GM19468 (cell line): ENCODE results near the gene SPPL2A.
"Not testable (repeated sequence)": the region's sequence is repeated elsewhere in the genome, so short reads cannot be mapped to it uniquely, and the experiment has no call there.

Source experiments
- ATAC-seq: cut with Tn5 transposase; IDR thresholded peaks from one replicate; pipeline ENCODE4 v1.9.1; 2021; ENCODE audit warnings: mild to moderate bottlenecking, moderate library complexity, moderate number of reproducible peaks; ENCODE audit not compliant: unreplicated experiment; ENCODE audit errors: extremely low read depth

Gene SPPL2A, protein sequence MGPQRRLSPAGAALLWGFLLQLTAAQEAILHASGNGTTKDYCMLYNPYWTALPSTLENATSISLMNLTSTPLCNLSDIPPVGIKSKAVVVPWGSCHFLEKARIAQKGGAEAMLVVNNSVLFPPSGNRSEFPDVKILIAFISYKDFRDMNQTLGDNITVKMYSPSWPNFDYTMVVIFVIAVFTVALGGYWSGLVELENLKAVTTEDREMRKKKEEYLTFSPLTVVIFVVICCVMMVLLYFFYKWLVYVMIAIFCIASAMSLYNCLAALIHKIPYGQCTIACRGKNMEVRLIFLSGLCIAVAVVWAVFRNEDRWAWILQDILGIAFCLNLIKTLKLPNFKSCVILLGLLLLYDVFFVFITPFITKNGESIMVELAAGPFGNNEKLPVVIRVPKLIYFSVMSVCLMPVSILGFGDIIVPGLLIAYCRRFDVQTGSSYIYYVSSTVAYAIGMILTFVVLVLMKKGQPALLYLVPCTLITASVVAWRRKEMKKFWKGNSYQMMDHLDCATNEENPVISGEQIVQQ

DNA sequence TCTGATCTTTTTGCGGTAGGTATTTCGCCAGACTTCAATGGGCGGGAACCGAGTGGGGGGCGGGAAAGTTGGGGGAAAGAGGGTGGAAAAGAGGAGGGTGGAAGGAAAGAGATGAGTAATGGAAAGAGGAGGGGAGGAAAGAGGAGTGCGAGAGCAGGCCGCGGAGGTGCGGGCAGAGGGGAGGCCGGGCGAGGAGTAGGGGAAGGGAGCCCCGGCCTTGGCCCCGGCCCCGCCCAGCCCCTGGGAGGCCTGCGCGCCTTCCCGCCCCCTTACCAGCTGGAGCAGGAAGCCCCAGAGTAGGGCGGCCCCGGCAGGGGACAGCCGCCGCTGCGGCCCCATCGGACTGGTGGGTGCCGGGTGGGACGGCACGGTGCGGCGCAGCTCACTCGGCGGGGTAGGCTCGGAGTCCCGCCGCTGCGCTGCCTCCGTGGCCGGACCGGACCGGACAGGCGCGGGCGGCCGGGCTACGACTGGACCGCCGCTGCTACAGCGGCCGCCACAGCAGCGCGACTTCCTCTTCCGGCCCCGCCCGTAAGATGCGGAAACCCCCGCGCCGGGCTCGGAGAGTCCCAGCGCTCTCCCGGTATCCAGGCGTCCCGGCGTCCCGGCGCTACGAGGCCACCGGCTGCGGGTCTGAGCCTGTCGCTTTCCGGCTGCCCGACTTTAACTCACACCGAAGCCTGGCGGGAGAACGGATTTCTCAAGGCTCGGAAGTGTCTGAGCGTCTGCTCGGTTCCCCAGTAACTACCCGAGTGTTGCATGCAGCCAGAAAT is at the start of gene SPPL2A:
Gene SPPL2A (minus strand): TSS at position 512 of the 773 bp plus-strand sequence. CDS start 173 bp downstream, at position 339.
- peak; percentile 84 for ATAC-seq

DNA sequence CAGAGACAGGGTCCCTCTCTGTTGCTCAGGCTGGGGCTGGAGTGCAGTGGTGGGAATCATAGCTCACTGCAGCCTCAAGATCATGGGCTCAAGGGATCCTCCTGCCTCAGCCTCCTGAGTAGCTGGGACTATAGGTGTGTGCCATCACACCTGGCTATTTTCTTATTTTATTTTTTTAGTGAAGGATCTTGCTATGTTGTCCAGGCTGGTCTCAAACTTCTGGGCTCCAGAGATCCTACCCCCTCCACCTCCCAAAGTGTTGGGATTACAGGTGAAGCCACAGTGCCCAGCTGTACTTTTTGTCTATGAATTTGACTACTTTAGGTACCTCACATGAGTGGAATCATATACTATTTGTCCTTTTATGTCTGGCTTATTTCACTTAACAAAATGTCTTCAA is 49.1 kb upstream of the SPPL2A start:
- no peak for ATAC-seq

DNA sequence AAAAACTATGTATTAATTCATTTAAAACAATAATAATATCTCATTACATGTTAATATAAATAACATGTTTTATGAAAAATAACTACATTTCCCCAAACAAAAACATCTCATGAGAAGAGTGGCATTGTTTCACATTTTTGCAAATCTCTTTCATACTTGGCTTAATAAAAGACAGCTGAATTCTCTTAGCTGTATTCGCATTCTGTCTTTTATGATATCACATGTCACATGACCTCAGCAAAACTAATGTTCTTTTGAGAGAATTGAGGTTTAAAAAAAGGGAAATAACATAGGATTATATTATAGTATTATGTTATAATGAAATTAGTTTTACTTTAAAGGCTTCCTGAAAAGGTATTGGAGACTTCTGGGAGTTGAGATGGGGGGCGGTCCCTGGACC is 48.4 kb upstream of the SPPL2A start:
- ATAC-seq = no peak

DNA sequence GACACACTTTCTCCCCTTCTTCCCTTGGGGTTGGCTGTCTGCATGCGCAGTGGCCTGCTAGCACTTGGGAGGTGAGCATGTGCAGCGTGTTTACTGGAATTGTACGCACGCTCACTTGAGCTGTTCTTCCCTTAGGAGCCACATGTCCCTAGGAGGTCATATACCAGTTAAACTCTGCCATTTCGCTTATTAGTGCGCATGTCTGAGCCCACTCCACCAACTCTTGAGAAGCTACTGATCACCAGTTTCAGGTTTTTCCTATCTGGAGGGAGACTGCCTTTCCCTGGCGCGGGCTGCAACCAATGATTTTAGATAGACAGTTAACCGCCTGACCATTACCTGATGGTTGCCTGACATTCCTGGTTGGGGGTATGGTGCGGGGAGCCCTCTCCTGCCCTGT is 47.6 kb upstream of the SPPL2A start:
- ATAC-seq = no peak

DNA sequence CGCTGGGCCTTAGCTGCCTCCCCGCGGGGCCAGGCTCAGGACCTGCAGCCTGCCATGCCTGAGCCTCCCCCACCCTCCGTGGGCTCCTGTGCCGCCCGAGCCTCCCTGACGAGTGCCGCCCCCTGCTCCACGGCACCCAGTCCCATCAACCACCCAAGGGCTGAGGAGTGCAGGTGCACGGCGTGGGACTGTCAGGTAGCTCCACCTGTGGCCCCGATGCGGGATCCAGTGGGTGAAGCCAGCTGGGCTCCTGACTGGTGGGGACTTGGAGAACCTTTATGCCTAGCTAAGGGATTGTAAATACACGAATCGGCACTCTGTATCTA is 46.6 kb upstream of the SPPL2A start:
- not testable (repeated sequence) for ATAC-seq

DNA sequence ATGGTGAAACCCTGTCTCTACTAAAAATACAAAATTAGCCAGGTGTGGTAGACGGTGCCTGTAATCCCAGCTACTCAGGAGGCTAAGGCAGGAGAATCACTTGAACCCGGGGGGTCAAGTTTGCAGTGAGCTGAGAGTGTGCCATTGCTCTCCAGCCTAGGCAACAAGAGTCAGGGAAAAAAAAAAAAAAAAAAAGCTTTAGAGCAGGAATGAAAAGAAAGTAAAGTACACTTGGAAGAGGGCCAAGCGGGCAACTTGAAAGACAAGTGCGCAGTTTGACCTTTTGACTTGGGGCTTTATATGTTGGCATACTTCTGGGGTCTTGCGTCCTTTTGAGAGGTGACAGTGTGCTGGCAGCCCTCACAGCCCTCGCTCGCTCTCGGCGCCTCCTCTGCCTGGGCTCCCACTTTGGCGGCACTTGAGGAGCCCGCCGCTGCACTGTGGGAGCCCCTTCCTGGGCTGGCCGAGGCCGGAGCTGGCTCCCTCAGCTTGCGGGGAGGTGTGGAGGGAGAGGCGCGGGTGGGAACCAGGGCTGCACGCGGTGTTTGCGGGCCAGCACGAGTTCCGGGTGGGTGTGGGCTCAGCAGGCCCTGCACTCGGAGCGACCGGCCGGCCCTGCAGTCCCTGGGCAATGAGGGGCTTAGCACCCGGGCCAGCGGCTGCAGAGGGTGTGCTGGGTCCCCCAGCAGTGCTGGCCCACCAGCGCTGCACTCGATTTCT is 46.1 kb upstream of the SPPL2A start:
- not testable (repeated sequence) for ATAC-seq

DNA sequence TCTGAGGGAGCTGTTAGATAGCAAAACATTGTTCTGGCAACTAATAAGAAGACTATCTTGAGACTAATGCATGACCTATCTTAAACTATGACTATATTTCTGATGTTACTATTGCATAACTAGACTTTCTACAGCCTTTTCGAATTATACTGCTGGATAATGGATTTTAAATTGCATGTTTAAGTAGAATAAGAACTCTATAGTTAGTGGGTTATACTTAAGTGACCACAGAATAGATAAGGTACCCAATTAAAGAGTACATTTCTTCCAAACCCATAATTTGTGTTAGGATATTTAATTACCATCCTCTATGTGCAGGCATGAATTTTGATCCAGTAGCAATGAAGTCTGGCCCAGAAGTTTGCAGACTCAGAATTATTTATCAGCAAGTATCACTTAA is 44.6 kb upstream of the SPPL2A start:
- no peak for ATAC-seq

DNA sequence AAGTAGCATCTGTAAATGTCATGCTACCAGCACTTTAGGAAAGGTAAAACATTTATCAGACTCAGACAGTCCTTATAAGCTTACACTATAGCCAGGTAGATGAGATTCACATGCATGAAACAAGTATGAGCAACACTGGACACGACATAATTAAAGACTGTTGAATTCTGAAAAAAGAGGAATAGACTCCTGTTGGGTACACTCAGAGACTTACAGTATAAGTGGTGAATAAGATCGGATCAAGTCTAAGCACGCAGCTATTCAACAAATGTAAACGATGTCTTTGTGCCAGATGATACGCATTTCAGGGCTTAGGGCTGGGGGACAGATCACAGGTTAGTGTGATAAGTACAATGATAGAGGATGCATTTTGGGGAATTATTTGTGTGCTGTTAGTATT is 43.2 kb upstream of the SPPL2A start:
- ATAC-seq = no peak

DNA sequence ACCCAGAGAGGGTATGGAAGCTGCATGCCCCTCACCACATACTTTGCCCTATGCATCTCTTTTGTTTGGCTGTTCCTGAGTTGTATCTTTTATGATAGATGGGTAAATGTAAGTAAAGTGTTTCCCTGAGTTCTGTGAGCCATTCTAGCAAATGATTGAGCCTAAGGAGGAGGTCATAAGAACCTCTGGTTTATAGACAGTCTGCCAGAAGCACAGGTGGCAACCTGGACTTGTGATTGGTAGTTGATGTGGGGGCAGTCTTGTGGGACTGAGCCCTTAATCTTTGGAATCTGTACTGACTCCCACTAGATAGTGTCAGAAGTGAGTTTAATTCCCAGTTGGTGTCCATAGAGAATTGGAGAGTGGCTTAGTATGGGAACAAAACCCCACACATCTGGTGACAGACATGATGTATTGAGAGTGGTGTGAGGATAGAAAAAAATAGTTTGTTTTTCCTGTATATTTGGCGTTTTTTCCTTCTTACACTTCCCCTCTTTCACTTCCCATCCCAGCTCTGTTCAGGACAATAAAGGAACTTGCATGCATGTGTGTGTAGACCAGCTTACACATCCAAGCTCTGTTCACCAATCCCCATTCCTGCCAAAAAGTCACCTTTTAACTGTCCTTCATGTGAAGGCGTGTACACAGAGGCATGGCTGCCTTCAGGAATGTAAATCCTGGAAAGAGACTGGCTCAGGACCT is 38.1 kb upstream of the SPPL2A start:
- no peak for ATAC-seq

DNA sequence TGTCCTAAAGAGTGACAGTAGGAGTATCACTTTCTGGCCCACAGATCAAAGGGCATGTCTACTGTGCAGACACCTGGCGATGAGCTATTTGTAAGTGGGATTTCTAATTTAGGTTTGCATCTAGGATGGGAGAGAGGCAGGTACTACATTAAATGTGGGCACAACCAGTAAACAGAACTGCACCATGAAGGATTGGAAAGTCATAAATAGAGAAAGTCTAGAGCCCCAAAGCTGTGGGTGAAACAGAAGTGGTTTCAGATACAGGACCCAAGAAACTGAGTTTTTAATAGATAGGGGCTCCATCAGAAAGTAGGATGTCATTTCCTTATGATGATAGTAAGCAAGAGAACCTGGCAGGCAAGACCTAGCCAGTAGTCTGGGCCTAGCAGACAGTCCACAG is 35.2 kb upstream of the SPPL2A start:
- peak; percentile 30 for ATAC-seq

DNA sequence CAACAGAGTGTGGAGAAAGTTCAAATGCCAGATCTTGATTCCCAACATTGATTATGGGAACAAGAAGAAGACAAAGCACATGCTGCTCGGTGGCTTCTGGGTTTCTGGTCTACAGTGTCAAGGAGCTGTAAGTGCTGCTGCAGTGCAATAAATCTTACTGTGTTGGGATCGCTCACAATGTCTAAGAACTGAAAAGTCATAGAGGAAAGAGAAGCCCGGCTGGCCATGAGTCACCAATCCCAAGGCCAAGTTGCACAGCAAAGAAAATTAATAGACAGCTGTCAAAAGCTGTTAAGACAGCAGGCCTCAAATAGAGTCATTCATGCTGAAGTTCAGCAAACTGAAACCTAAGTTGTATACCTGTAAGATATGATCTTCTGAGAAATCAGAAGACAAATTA is 33.2 kb upstream of the SPPL2A start:
- ATAC-seq = no peak

DNA sequence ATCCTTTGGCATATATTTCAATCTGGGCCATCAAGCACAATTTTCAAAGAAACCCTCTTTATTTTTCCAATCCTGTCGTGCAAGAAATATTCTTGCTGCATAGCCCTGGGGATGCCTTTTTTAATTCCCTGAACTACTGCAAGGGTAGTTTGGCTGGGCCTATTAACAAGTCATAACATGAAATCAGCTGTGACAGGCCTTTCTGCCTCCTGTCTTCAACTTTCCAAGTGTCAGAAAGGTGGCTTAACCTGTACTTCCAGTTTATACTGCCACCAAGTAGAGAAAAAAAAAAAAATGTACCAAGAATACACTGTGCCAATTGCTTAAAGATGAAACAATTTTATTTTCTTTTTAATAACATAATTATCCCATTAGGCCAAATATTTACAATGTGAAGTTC is 32.4 kb upstream of the SPPL2A start:
- ATAC-seq = no peak

DNA sequence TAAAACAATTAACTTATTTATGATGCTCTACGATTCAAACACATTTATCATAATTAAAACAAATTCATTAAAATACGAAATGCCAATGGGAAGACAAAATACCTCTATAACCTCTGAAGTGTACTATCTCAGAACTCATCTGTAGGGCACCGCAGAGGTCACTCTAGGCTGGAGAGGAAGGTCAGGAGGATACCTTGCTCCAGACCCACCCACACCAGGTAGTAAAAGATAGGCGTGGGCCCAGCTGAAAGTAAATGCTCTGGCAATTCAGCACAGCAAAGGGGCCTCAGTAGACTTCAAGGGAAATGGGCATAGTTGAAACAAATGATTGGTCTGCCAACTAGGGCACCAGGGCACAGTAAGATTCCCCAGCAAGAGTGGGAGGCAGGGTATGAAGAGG is 26.0 kb upstream of the SPPL2A start:
- no peak for ATAC-seq

DNA sequence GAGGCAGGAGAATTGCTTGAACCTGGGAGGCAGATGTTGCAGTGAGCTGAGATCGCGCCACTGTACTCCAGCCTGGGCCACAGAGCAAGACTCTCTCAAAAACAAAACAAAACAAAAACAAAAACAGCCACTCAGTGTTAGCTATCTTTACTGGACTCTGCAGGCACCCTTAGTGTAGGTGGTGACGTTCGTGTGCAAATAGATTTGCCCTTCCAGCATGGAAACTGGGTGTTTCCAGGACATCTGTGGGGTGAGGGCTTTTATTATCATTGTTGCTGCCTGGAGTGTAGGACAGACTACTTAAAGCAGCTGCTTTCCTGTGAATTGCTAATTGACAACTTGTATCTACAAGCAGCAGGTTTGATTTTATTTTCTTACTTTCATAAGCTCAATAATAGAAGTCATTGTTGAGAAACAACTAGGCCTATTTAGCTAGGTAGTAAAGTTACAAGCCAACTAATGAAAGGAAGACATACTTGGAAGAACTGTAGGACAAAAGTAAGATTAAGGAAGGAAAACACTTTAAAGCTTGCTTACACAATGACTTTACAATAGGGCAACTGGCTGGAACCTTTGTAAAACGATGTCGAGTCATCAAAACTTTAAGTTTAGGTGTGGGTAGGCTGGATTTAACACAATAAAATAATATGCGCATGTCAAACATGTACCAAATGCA is 25.4 kb upstream of the SPPL2A start:
- no peak for ATAC-seq

DNA sequence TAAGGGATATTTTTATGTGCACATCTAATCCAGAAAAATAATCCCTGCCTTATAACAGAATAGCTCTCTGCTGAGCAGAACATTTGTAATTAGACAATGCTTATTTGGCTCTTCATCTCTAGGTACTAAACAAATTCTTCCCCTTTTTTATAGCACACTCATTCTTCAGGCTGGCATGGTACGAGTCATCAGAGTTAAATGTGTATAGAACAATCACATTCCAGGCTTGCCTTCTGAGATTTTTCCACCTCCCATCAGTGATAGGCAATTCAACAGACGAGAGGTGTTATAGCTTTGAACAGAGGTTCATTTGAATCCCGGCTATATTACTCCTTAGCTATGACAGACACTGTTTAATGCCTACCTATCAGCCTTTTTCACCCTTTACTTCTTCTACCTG is 21.4 kb upstream of the SPPL2A start:
- ATAC-seq = no peak

DNA sequence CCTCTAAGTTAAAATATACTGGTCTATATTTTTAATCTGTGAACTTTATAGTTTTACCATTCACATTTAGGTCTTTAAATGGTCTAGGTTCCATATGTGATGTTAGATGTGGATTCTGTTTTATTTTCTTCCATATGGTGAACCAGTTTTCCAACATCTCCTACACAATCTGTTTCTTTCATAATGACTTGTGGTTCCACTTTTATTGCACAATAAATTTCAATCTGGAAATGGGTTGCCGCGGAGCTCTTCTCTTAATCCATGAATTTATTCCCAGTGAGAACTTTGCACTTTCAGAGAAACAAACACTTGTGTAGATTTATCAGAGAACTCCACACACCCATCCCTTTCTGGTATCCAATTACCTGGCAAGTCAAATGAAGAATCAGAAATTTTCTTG is 20.9 kb upstream of the SPPL2A start:
- ATAC-seq = no peak

DNA sequence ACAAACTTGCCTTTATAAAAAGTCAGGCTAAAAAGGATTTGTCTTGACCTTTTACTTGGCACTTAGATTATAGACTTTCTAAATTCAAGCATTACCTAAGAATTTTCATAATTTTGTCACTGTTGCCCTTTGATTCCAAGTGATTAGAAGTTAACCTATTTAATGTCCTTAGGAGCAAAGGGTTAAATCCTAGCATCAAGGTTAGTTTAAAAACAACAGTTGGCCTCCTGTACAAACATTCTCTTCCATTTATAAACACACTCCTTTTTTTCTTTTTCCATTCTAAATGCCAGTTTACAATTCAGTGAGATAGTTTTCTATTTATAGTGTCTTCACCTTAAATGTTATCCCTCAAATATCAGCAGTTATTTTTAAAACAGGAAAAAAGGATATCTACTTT is 18.4 kb upstream of the SPPL2A start:
- no peak for ATAC-seq

DNA sequence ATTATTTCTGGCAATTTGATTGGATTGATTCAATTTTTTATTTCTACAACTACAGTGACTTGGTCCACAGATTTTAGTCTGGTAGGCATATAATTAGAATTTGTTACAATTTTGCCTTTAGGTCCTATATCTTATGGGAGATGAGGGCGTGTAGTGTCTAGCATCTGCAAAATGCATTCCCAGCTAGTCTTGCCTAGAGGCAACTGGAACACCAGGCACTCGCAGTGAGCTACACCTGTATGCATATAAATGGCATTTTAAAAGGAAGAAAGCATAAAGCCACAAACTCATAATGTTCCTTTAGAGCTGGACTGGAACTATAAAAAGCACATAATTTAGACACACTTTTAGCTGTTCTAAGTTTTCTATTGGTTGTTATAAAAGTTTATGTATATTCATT is 17.9 kb upstream of the SPPL2A start:
- no peak for ATAC-seq

DNA sequence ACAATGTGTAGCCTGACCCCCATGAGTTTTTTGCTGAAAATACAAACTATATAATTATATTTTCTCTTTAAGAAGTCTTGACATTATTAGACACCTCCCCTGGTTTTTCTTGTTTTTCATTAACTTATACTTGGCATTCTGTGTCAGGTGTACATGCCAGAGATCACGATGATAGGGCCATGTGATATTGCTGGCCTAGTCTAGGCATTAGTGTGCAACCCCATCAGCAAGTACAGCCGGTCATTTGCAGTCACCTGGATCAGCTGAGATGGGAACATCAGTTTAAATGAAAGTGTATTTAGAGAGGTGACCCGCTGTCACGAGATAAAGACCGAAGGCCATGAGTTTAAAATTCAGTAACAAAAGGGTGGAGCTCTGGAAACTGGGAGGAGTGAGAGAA is 12.6 kb upstream of the SPPL2A start:
- ATAC-seq = no peak

DNA sequence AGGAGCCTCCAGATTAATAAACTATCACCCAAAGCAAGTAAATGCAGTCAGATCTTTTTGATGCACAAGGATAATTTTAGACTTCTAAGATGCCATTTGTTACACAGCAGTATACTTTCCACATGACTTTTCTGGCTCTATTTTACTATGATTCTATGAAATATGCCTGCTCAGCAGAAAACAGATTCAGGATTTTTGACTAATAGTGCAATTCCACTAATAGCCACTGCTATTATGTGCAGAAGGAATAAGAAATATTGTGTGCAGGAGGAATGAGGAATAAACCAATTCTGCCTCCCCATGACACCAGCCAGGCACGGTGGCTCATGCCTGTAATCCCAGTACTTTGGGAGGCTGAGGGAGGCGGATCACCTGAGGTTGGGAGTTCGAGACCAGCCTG is 11.5 kb upstream of the SPPL2A start:
- no peak for ATAC-seq
